AML-193 (cell line): ENCODE measurements around the gene PRDM5.

ENCODE experiments used
- DNase-seq, 2 experiments: peaks; one replicate each; lab custom pipeline; 2025; lab: John Stamatoyannopoulos, UW

Gene PRDM5

GRCh38 chr4:120819805-120820437, 102.6 kb downstream of the PRDM5 start:
- no peak for DNase-seq

- DNase-seq, result no peak
Observed at GRCh38 chr4:120816296-120816965, 106.1 kb downstream of the PRDM5 start.

- no peak for DNase-seq
Observed at GRCh38 chr4:120815361-120815760, 107.2 kb downstream of the PRDM5 start.

DNA sequence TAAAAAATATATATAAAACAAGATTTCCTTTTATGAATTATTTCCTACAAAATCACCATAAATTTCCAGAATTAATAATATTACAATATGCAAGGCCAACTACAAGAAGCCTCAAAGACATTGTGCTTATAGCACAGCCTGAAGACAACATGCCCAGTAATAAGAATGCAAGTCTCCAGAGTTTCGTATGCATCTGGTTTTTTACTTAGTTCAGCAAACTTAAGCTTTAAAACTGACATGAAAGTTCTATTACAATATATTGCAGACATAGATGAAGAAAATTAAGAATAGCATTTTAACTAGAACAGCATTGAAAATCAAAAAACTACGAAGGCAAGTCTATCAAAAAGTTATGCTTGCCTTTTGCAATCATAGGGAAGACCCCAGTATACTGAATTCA, 107.6 kb downstream of the PRDM5 start:
- no peak for DNase-seq

DNA sequence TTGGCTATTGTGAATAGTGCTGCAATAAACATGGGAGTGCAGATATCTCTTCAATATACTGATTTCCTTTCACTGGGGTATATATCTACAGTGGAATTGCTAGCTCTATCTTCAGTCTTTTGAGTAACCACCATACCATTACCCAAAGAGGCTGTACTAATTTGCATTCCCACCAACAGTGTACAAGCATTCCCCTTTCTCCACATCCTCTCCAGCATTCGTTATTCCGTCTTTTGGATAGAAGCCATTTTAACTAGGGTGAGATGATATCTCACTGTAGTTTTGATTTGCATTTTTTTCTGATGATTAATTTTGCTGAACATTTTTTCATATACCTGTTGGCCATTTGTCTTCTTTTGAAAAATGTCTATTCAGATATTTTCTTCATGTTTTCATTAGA, 110.3 kb downstream of the PRDM5 start:
- no peak for DNase-seq

GRCh38 chr4:120809518-120809917, 113.0 kb downstream of the PRDM5 start:
- DNase-seq, result no peak

- no peak for DNase-seq
Observed at GRCh38 chr4:120808475-120809141, 113.9 kb downstream of the PRDM5 start.

DNA sequence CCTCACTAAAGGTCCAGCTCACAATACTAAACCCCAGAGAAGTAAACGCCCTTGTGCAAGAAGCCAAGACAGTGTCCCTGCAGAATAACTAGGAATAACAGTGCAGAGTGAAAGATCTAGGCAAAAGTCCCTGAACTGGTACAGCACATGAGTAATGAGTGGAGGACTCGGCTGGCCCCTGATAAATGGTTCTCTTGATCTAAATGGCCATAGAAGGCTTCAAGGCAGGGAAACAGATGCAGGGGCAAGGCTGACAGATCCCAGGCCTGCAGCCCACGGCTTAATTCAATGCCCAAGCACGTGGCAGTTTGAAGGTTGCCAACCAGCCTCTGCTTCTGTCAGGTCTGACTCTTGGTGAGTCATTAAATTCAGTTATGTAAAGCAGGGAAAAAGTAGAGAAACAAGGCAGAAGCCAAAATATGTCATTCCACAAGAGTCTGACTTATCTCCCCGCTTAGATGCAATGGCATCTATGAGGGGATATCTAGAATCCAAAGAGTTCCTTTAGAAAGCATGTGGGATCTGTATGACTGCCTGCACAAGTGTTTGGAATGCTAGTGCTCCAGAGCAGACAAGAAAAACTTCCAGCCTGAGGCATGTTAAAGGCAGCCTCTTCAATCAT, 121.3 kb downstream of the PRDM5 start:
- DNase-seq, result no peak

- DNase-seq, result no peak
Observed at GRCh38 chr4:120798570-120798969, 124.0 kb downstream of the PRDM5 start.

DNA sequence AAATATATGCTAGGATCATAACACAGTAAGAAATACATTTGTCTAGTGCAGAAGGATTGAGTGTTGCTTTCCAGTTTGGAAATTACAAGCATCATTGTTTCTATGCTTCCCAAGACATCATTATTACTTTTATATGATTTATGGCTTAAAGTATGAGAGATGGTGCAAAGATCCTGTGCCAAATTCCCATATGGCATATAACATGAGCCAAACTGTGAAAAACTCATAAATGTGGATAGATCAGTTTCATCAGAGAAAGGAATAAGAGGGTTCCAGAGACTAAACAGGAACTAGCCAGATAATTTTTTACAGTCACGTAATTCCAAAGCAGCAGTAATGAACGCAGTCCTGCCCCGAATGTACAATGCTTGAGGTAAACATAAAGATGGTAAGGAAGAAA, 126.3 kb downstream of the PRDM5 start:
- DNase-seq, result no peak

DNA sequence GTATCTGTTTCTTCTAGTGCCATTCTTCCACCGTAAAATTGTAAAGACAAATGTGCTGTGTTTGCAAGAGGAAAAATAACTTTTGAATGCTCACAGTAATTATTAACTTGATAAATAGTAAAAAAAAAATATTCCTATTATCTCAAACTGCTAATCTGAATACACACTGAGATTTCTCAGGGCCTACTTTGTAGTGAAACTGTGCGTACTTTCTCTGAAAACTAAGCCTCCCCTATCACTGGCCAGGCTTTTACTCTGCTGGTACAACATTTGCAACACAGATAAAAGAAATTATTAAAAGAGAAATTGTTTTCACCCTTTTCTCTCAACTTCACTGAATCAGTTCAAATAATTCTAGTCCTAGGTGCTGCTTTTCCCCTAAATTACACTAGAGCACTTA, 137.3 kb downstream of the PRDM5 start:
- DNase-seq, result no peak

GRCh38 chr4:120777459-120777858, 145.1 kb downstream of the PRDM5 start:
- no peak for DNase-seq

- no peak for DNase-seq
Observed at GRCh38 chr4:120775431-120775830, 147.1 kb downstream of the PRDM5 start.

DNA sequence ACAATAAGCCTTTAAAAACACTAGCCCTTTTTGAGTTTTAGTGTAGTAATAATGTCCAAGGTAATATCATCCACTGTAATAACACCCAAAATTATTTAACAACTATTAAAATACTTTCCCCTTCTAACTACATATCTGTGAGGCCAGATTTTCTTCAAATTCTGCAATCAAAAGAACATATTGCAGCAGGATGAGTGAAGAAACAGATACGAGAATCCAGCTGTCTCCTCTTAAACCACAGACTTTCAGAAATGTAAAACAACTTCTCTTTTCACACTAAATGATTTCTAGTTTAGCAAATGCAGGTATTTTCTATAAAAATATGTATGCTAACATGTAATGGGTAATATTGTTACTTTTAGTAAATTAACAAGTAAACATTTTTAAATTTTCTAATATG, 148.9 kb downstream of the PRDM5 start:
- DNase-seq, result no peak

DNA sequence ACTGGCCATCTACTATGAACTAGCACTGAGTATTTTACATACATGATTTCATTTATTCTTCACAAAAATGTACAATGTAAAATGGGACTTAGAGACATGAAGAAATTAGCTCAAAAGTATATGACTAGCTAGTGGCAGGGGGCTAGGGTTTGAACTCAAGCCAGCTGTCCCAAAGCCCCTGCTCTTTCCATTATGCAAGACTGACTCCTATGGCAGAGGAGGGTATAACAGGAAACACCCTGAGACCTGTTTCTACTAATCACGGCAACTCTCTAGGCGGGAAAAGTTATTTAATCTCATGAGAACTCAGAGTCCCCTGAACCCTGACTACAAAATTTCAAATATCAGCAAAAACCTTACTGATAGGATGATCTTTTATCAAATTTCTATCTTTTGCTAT, 150.6 kb downstream of the PRDM5 start:
- no peak for DNase-seq

DNA sequence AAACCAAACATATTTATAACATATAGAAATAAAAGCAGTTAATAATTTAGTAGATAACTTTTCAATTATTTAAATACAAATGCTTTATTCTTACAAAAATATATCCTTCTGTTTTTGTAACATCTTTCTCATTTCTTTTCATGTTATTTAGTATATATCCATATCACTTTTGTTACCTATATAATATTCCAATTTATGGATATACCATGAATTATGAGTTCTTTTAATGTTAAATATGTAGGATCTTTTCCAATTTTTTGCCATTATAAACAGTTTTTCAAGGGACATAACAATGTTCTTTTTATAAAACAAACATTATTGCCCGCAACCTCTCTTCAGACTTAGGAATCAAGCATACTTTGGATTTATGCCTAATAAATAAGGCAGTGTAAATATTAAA, 151.6 kb downstream of the PRDM5 start:
- no peak for DNase-seq

DNA sequence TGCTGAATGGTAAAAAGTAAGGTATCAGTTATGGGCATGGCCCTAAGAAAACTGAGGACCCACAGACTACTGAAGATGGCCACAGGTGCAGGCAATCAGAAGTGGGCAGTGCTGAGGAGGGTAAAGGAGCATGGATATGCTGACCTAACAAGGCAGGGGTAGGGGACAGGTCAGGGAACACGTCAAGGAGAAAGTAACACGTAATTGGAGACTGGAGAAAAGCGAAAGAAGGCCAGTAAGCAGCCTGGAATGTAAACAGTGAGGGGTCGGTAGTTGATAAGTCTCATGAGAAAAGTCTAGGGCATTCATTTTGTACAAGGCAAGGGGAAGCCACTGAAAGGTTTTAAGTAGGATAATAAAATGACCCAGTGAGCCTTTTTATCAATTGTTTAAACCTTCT, 153.3 kb downstream of the PRDM5 start:
- no peak for DNase-seq

DNA sequence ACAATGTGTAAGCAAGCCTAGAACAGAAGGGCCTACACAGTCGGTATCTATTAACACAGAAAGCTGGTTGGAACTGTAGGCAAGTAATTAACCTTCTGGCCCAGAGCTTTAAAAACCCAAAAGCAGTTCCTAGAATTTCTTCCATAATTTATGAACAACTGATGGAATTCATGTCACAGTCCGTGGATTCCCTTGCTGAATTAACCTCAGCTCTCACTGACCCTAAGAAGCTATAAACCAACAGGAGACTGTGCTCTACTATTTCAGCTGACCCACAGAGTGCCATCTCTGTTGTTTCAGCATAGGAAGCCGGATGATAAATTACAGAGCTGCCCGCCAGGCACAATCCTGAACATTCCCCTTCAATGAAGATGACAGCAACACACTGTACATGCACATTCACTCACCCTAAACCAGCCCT, 157.3 kb downstream of the PRDM5 start:
- DNase-seq, result no peak

GRCh38 chr4:120763650-120764049, 158.9 kb downstream of the PRDM5 start:
- no peak for DNase-seq

DNA sequence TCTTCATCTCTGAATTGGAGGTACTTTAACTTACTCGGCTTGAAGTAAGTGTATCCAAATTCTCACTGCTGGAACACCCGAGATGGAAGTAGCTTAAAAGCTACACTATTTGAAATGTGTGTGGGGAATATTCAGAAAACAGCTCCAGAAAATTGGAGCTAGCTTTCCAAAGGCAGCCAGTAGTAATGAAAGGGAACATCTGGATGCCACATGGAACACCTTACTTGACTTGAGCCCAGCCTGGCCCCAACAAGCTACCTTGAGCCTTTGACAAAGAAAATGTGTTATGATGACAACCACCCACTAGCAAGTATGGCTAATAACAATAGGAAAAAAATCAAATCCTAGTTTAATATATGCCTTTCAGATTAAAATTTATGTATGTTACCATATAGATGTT, 161.5 kb downstream of the PRDM5 start:
- DNase-seq, result no peak

DNA sequence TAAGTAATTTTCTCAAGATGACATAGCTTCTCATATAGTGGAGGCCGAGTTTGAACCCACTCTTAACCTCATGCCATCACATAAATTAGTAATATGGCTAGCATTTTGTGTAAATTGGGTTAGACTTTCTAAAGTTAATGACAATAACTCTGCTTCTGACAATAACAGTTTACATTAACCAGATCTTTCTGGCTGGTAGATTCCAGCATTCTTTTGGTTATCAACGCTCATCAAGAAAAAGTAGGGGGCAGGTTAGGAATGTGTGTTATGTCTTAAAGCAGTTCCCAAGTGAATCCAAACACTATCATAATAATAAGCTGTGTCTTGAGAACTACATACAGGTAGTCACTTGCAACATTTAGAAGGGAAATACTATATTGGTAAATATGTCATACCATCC, 162.5 kb downstream of the PRDM5 start:
- no peak for DNase-seq

DNA sequence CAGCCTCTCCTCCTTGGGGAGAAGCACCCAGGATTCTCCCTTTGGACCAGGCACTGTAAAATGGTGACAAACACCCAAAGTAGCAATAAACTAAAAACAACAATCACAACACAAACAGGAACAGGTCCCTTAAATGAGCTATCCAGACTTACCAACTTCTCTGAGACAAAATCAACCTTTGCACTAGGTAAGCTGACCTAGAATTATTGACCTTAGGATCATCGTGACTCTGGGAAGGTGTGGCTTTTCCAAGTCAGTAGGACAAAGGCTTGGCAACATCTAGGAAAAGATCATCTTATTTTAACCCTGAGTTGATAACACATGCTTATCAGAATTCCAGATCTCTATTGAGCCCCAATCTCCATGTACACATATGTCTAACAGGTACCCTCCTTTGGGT, 166.7 kb downstream of the PRDM5 start:
- DNase-seq, result no peak

DNA sequence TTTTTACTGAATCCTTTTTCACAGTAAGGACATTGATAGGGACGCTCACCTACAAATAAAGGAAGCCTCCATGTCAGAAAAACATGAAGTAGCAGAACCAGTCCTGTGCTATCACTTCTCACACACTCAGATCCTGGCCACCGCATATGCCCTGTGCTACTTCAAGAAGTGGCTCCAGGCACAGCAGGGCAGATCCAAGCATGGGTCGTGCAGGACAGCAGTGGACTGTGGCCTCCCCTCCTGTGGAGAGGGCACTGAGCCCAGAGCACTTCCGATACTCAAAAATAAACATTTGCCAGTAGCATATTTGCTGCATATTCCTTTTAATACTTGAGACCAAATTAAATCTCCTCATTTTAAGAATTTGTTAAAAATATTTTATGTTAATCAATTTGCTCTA, 167.9 kb downstream of the PRDM5 start:
- DNase-seq, result no peak
